T-helper 2 cell treated with Interferon-gamma antibody and Interleukin-4, amounts not matched to agents 5 μg/mL and 100 μg/mL, for 36 hours (primary cell): ENCODE data around the gene PCDHB12.
A peak's percentile ranks its signal among the peaks of the same experiment; 100 is the strongest.
"Not testable (repeated sequence)": the region's sequence is repeated elsewhere in the genome, so short reads cannot be mapped to it uniquely, and the experiment has no call there.

ENCODE experiments used
- DNase-seq: peaks from one replicate; pipeline ENCODE4 v3.0.0; 2021; ENCODE audit warnings: low spot score
- H3K27ac Mint-ChIP-seq: one replicate; pipeline ENCODE4 v1.8.0; 2021; ENCODE audit warnings: mild to moderate bottlenecking, mixed read lengths
- H3K27me3 Mint-ChIP-seq: one replicate; pipeline ENCODE4 v1.8.0; 2021; ENCODE audit warnings: low read depth, mixed read lengths
- H3K36me3 Mint-ChIP-seq: one replicate; pipeline ENCODE4 v1.8.0; 2021; ENCODE audit warnings: low read depth, mixed read lengths
- H3K4me1 Mint-ChIP-seq: one replicate; pipeline ENCODE4 v1.8.0; 2021; ENCODE audit warnings: low read depth, mixed read lengths
- H3K4me3 Mint-ChIP-seq: one replicate; pipeline ENCODE4 v1.8.0; 2022; ENCODE audit warnings: mild to moderate bottlenecking, moderate library complexity, mixed read lengths
- H3K9me3 Mint-ChIP-seq: one replicate; pipeline ENCODE4 v1.8.0; 2021; ENCODE audit warnings: mixed read lengths

The PCDHB12 gene

GRCh38 chr5:141224844-141225243 is 16.3 kb downstream of the PCDHB12 start:
- H3K4me3 Mint-ChIP-seq, H3K4me1 Mint-ChIP-seq, DNase-seq, H3K36me3 Mint-ChIP-seq, H3K27me3 Mint-ChIP-seq, H3K27ac Mint-ChIP-seq: not testable (repeated sequence)
- H3K9me3 Mint-ChIP-seq: peaks cover 31% of the 10 kb centered on the region

GRCh38 chr5:141225421-141225820 is 16.9 kb downstream of the PCDHB12 start:
- H3K36me3 Mint-ChIP-seq, H3K4me3 Mint-ChIP-seq, H3K27ac Mint-ChIP-seq, DNase-seq, H3K27me3 Mint-ChIP-seq, H3K4me1 Mint-ChIP-seq: not testable (repeated sequence)
- peaks cover 27% of the 10 kb centered on the region for H3K9me3 Mint-ChIP-seq

GRCh38 chr5:141234109-141234667 is 25.7 kb downstream of the PCDHB12 start:
- H3K36me3 Mint-ChIP-seq: no peaks in the 10 kb centered on the region
- H3K4me1 Mint-ChIP-seq: no peaks in the 10 kb centered on the region
- no peak overlapping the region for H3K27ac Mint-ChIP-seq
- DNase-seq: no peak
- no peak overlapping the region for H3K4me3 Mint-ChIP-seq
- H3K27me3 Mint-ChIP-seq: no peaks in the 10 kb centered on the region
- H3K9me3 Mint-ChIP-seq: peaks cover 37% of the 10 kb centered on the region

GRCh38 chr5:141235922-141236321 is 27.4 kb downstream of the PCDHB12 start:
- not testable (repeated sequence) for H3K27me3 Mint-ChIP-seq, H3K4me3 Mint-ChIP-seq, H3K36me3 Mint-ChIP-seq, H3K4me1 Mint-ChIP-seq, DNase-seq, H3K27ac Mint-ChIP-seq
- H3K9me3 Mint-ChIP-seq: peaks cover 51% of the 10 kb centered on the region

- no peaks in the 10 kb centered on the region for H3K4me1 Mint-ChIP-seq
- peaks cover 46% of the 10 kb centered on the region for H3K9me3 Mint-ChIP-seq
- no peak for DNase-seq
- no peaks in the 10 kb centered on the region for H3K36me3 Mint-ChIP-seq
- H3K27me3 Mint-ChIP-seq: no peaks in the 10 kb centered on the region
- H3K27ac Mint-ChIP-seq: peak overlapping the region; percentile 65
- no peak overlapping the region for H3K4me3 Mint-ChIP-seq
Observed at GRCh38 chr5:141236516-141237313, 28.2 kb downstream of the PCDHB12 start.

GRCh38 chr5:141241496-141241895 is 33.0 kb downstream of the PCDHB12 start:
- peaks cover 59% of the 10 kb centered on the region for H3K9me3 Mint-ChIP-seq
- H3K36me3 Mint-ChIP-seq: no peaks in the 10 kb centered on the region
- H3K27me3 Mint-ChIP-seq: no peaks in the 10 kb centered on the region
- H3K27ac Mint-ChIP-seq: no peak overlapping the region
- H3K4me1 Mint-ChIP-seq: no peaks in the 10 kb centered on the region
- DNase-seq: no peak
- no peak overlapping the region for H3K4me3 Mint-ChIP-seq

GRCh38 chr5:141245250-141245717 is 36.8 kb downstream of the PCDHB12 start, which contains the start of gene PCDHB15:
Gene PCDHB15, plus strand, starts transcription at chr5:141245395. Its CDS starts 184 bp downstream, at chr5:141245579.
- no peak within 1 kb of the TSS for H3K27ac Mint-ChIP-seq
- H3K9me3 Mint-ChIP-seq: peaks cover 69% of the 10 kb centered on the region
- no peak within 1 kb of the TSS for H3K4me3 Mint-ChIP-seq
- no peaks in the 10 kb centered on the region for H3K27me3 Mint-ChIP-seq
- no peaks in the 10 kb centered on the region for H3K36me3 Mint-ChIP-seq
- DNase-seq: no peak
- no peaks in the 10 kb centered on the region for H3K4me1 Mint-ChIP-seq

- peaks cover 65% of the 10 kb centered on the region for H3K9me3 Mint-ChIP-seq
- H3K36me3 Mint-ChIP-seq, H3K4me1 Mint-ChIP-seq, H3K27me3 Mint-ChIP-seq, H3K27ac Mint-ChIP-seq, H3K4me3 Mint-ChIP-seq, DNase-seq: not testable (repeated sequence)
Observed at GRCh38 chr5:141246971-141247370, 38.5 kb downstream of the PCDHB12 start.

GRCh38 chr5:141247434-141247833 is 38.9 kb downstream of the PCDHB12 start:
- H3K36me3 Mint-ChIP-seq, DNase-seq, H3K4me1 Mint-ChIP-seq, H3K4me3 Mint-ChIP-seq, H3K27me3 Mint-ChIP-seq, H3K27ac Mint-ChIP-seq: not testable (repeated sequence)
- H3K9me3 Mint-ChIP-seq: peaks cover 62% of the 10 kb centered on the region

GRCh38 chr5:141250576-141250975 is 42.1 kb downstream of the PCDHB12 start:
- H3K9me3 Mint-ChIP-seq: peaks cover 63% of the 10 kb centered on the region

GRCh38 chr5:141258464-141258863 is 49.9 kb downstream of the PCDHB12 start:
- H3K4me1 Mint-ChIP-seq: no peaks in the 10 kb centered on the region
- DNase-seq: no peak
- H3K36me3 Mint-ChIP-seq: peaks cover 7% of the 10 kb centered on the region
- H3K4me3 Mint-ChIP-seq: no peak overlapping the region
- peaks cover 83% of the 10 kb centered on the region for H3K9me3 Mint-ChIP-seq
- H3K27me3 Mint-ChIP-seq: no peaks in the 10 kb centered on the region
- H3K27ac Mint-ChIP-seq: no peak overlapping the region

More at GRCh38 chr5:141250576-141250975, 42.1 kb downstream of the PCDHB12 start:
- H3K27ac Mint-ChIP-seq: no peak overlapping the region
- no peak for DNase-seq
- peaks cover 2% of the 10 kb centered on the region for H3K36me3 Mint-ChIP-seq
- no peaks in the 10 kb centered on the region for H3K4me1 Mint-ChIP-seq
- no peaks in the 10 kb centered on the region for H3K27me3 Mint-ChIP-seq
- no peak overlapping the region for H3K4me3 Mint-ChIP-seq

- H3K4me1 Mint-ChIP-seq: no peaks in the 10 kb centered on the region
- H3K4me3 Mint-ChIP-seq: no peak overlapping the region
- no peak overlapping the region for H3K27ac Mint-ChIP-seq
- H3K36me3 Mint-ChIP-seq: peaks cover 7% of the 10 kb centered on the region
- DNase-seq: no peak
- no peaks in the 10 kb centered on the region for H3K27me3 Mint-ChIP-seq
- H3K9me3 Mint-ChIP-seq: peaks cover 81% of the 10 kb centered on the region
Observed at GRCh38 chr5:141258948-141259347, 50.4 kb downstream of the PCDHB12 start.

- H3K27me3 Mint-ChIP-seq: no peaks in the 10 kb centered on the region
- H3K4me3 Mint-ChIP-seq: no peak overlapping the region
Observed at GRCh38 chr5:141260458-141261237, 52.1 kb downstream of the PCDHB12 start.

GRCh38 chr5:141261238-141261546 is 52.7 kb downstream of the PCDHB12 start:
- Mint-ChIP-seq H3K4me3 (no peak overlapping the region), H3K27me3 (no peaks in the 10 kb centered on the region), H3K27ac (no peak overlapping the region), H3K36me3 (peaks cover 5% of the 10 kb centered on the region), H3K4me1 (no peaks in the 10 kb centered on the region), H3K9me3 (peaks cover 79% of the 10 kb centered on the region)
- DNase-seq: no peak

More at GRCh38 chr5:141260458-141261237, 52.1 kb downstream of the PCDHB12 start:
- no peak for DNase-seq
- Mint-ChIP-seq H3K36me3 (peaks cover 5% of the 10 kb centered on the region), H3K9me3 (peaks cover 79% of the 10 kb centered on the region), H3K27ac (no peak overlapping the region), H3K4me1 (no peaks in the 10 kb centered on the region)
